IPS-20b (cell line): ENCODE results near the gene C1RL.
A peak's percentile ranks its signal among the peaks of the same experiment; 100 is the strongest.

Experiments used
- H3K27ac ChIP-seq: one replicate; pipeline ENCODE4 v1.5.1; 2013; ENCODE audit warnings: low read length
- H3K27me3 ChIP-seq: 2 replicates; pipeline ENCODE4 v1.6.1; 2013; ENCODE audit warnings: mild to moderate bottlenecking, low read length, inconsistent platforms; ENCODE audit not compliant: insufficient read depth
- H3K36me3 ChIP-seq: 2 replicates; pipeline ENCODE4 v1.6.1; 2013; ENCODE audit warnings: low read depth, mild to moderate bottlenecking, inconsistent platforms, low read length, moderate library complexity; ENCODE audit not compliant: insufficient read depth
- H3K4me1 ChIP-seq: 2 replicates; pipeline ENCODE4 v1.6.1; 2013; ENCODE audit warnings: mild to moderate bottlenecking, control low read depth, inconsistent platforms, low read length, moderate library complexity; ENCODE audit not compliant: insufficient read depth
- H3K4me3 ChIP-seq: 2 replicates; pipeline ENCODE4 v1.5.1; 2013; ENCODE audit warnings: mild to moderate bottlenecking, low read length, inconsistent platforms
- H3K9ac ChIP-seq: 2 replicates; pipeline ENCODE4 v1.6.1; 2013; ENCODE audit warnings: low read depth, mild to moderate bottlenecking, inconsistent platforms, low read length, moderate library complexity
- H3K9me3 ChIP-seq: 2 replicates; pipeline ENCODE4 v1.6.1; 2013; ENCODE audit warnings: mild to moderate bottlenecking, low read depth, low read length, inconsistent platforms; ENCODE audit not compliant: insufficient read depth

The C1RL gene

GRCh38 chr12:7134396-7135166, 25.6 kb upstream of the C1RL start:
- no peaks in the 10 kb centered on the region for H3K9me3 ChIP-seq

GRCh38 chr12:7131502-7131866, 22.5 kb upstream of the C1RL start:
- peak overlapping the region; percentile 75; the same call in 1 of the 2 replicates for H3K9ac ChIP-seq

More at GRCh38 chr12:7134396-7135166, 25.6 kb upstream of the C1RL start:
- no peaks in the 10 kb centered on the region for H3K4me1 ChIP-seq
- no peak overlapping the region for H3K9ac ChIP-seq
- peaks cover 39% of the 10 kb centered on the region for H3K36me3 ChIP-seq
- no peak overlapping the region for H3K4me3 ChIP-seq
- H3K27ac ChIP-seq: no peak overlapping the region
- peaks cover 14% of the 10 kb centered on the region for H3K27me3 ChIP-seq

GRCh38 chr12:7130701-7131501, 21.9 kb upstream of the C1RL start:
- Histone ChIP-seq H3K9ac (peak overlapping the region; percentile 75; the same call in 1 of the 2 replicates), H3K4me1 (peaks cover 12% of the 10 kb centered on the region), H3K4me3 (peak overlapping the region; percentile 87), H3K27me3 (peaks cover 33% of the 10 kb centered on the region), H3K27ac (no peak overlapping the region), H3K36me3 (peaks cover 15% of the 10 kb centered on the region), H3K9me3 (no peaks in the 10 kb centered on the region)

More at GRCh38 chr12:7131502-7131866, 22.5 kb upstream of the C1RL start:
- peak overlapping the region; percentile 87 for H3K4me3 ChIP-seq
- no peak overlapping the region for H3K27ac ChIP-seq
- no peaks in the 10 kb centered on the region for H3K9me3 ChIP-seq
- H3K4me1 ChIP-seq: peaks cover 12% of the 10 kb centered on the region
- peaks cover 33% of the 10 kb centered on the region for H3K27me3 ChIP-seq
- H3K36me3 ChIP-seq: peaks cover 21% of the 10 kb centered on the region

- Histone ChIP-seq H3K4me1 (peaks cover 12% of the 10 kb centered on the region), H3K27ac (peak within 1 kb of the TSS; percentile 58), H3K9me3 (no peaks in the 10 kb centered on the region), H3K36me3 (peaks cover 7% of the 10 kb centered on the region), H3K4me3 (peak within 1 kb of the TSS; percentile 87), H3K9ac (peak within 1 kb of the TSS; percentile 83; the same call in 1 of the 2 replicates), H3K27me3 (peaks cover 33% of the 10 kb centered on the region)
Measured at GRCh38 chr12:7129872-7130691, 21.1 kb upstream of the C1RL start, which contains the start of gene CLSTN3. Gene CLSTN3 (plus strand): TSS chr12:7130371. CDS start chr12:7130649, 278 bp downstream.

GRCh38 chr12:7129287-7129871, 20.4 kb upstream of the C1RL start:
- Histone ChIP-seq H3K9me3 (no peaks in the 10 kb centered on the region), H3K27ac (no peak overlapping the region), H3K9ac (peak overlapping the region; percentile 83; the same call in 1 of the 2 replicates), H3K4me3 (peak overlapping the region; percentile 87), H3K36me3 (peaks cover 5% of the 10 kb centered on the region), H3K4me1 (peaks cover 12% of the 10 kb centered on the region), H3K27me3 (peaks cover 33% of the 10 kb centered on the region)

GRCh38 chr12:7128681-7129286, 19.8 kb upstream of the C1RL start, which contains the start of gene RBP5:
Gene RBP5 (minus strand): TSS chr12:7128889. CDS start chr12:7128775, 114 bp downstream.
- Histone ChIP-seq H3K4me1 (peaks cover 12% of the 10 kb centered on the region), H3K4me3 (peak within 1 kb of the TSS; percentile 87), H3K9ac (peak within 1 kb of the TSS; percentile 83), H3K27me3 (peaks cover 33% of the 10 kb centered on the region), H3K36me3 (peaks cover under 1% of the 10 kb centered on the region; the same call in 1 of the 2 replicates), H3K9me3 (no peaks in the 10 kb centered on the region), H3K27ac (peak within 1 kb of the TSS; percentile 58)

GRCh38 chr12:7127916-7128626, 19.1 kb upstream of the C1RL start:
- Histone ChIP-seq H3K36me3 (no peaks in the 10 kb centered on the region), H3K4me1 (peaks cover 12% of the 10 kb centered on the region), H3K9ac (peak overlapping the region; percentile 34), H3K27ac (no peak overlapping the region), H3K27me3 (peaks cover 33% of the 10 kb centered on the region), H3K9me3 (no peaks in the 10 kb centered on the region), H3K4me3 (no peak overlapping the region)

GRCh38 chr12:7125632-7126227, 16.7 kb upstream of the C1RL start:
- no peak overlapping the region for H3K27ac ChIP-seq
- no peaks in the 10 kb centered on the region for H3K9me3 ChIP-seq
- H3K4me1 ChIP-seq: peaks cover 12% of the 10 kb centered on the region
- H3K36me3 ChIP-seq: no peaks in the 10 kb centered on the region
- H3K4me3 ChIP-seq: no peak overlapping the region
- H3K27me3 ChIP-seq: peaks cover 22% of the 10 kb centered on the region
- no peak overlapping the region for H3K9ac ChIP-seq

- Histone ChIP-seq H3K27ac (no peak overlapping the region), H3K27me3 (peaks cover 12% of the 10 kb centered on the region), H3K4me3 (no peak overlapping the region), H3K4me1 (peaks cover 12% of the 10 kb centered on the region), H3K9ac (no peak overlapping the region), H3K9me3 (no peaks in the 10 kb centered on the region), H3K36me3 (no peaks in the 10 kb centered on the region)
Measured at GRCh38 chr12:7123806-7124522, 14.9 kb upstream of the C1RL start.
